RWPE2 (cell line): ENCODE data around the gene RGS6.

Source experiments
- ATAC-seq: fragments of 200-7000 bp; cut with Tn5 transposase; 3 replicates; pipeline ENCODE4 v1.9.1; 2021; ENCODE audit warnings: low read depth
- DNase-seq: peaks from one replicate; pipeline ENCODE4 v3.0.0-alpha.2; 2020; ENCODE audit warnings: low spot score
- H3K27ac ChIP-seq: fragments of 450-650 bp; 2 replicates; pipeline ENCODE4 v1.5.1; 2017; ENCODE audit warnings: mild to moderate bottlenecking; ENCODE audit not compliant: poor library complexity, severe bottlenecking
- H3K27me3 ChIP-seq: fragments of 250-450 bp; sonication (Bioruptor Pico); 2 replicates; pipeline ENCODE4 v1.5.1; 2021; ENCODE audit warnings: mild to moderate bottlenecking, moderate library complexity; ENCODE audit not compliant: insufficient read depth, poor library complexity, severe bottlenecking
- H3K36me3 ChIP-seq: fragments of 250-450 bp; sonication (Bioruptor Pico); 2 replicates; pipeline ENCODE4 v1.5.1; 2020; ENCODE audit warnings: low read depth, mild to moderate bottlenecking, moderate library complexity
- H3K4me1 ChIP-seq: fragments of 250-450 bp; sonication (Bioruptor Pico); 2 replicates; pipeline ENCODE4 v1.5.1; 2021; ENCODE audit warnings: mild to moderate bottlenecking, moderate library complexity; ENCODE audit not compliant: insufficient read depth, poor library complexity, severe bottlenecking
- H3K4me3 ChIP-seq: fragments of 250-450 bp; sonication (Bioruptor Pico); 2 replicates; pipeline ENCODE4 v1.5.1; 2021; ENCODE audit warnings: mild to moderate bottlenecking, moderate library complexity; ENCODE audit not compliant: severe bottlenecking
- H3K9me3 ChIP-seq: fragments of 250-450 bp; sonication (Bioruptor Pico); 2 replicates; pipeline ENCODE4 v1.5.1; 2021; ENCODE audit warnings: mild to moderate bottlenecking, moderate library complexity; ENCODE audit not compliant: severe bottlenecking
- TF ChIP-seq, protein P1 (sequence below): fragments of 450-650 bp; IDR thresholded peaks from one replicate; pipeline ENCODE4 v1.5.1; 2017; ENCODE audit warnings: mild to moderate bottlenecking, moderate library complexity; ENCODE audit not compliant: poor library complexity, severe bottlenecking

RGS6 gene

DNA sequence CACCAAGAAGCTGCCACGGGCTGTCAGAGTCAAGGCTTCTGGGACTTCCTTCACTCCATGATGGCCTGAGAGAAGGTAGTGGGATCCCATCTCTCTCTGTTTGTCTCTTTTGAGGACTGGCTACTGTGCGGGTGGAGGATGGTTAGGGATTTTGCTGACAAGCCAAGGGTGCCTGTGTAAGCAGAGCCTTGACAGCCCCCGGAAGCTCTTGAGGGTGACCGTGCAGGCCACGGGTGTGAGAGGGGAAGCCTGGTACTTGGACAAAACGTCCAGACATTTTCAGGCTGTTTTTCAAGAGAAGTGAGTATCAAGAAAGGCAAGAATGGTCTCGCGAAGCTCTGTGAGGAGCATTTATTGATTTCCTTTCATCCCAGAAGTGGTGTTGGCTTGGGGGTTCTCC is 609.3 kb downstream of the RGS6 start:
- no peak for ATAC-seq

DNA sequence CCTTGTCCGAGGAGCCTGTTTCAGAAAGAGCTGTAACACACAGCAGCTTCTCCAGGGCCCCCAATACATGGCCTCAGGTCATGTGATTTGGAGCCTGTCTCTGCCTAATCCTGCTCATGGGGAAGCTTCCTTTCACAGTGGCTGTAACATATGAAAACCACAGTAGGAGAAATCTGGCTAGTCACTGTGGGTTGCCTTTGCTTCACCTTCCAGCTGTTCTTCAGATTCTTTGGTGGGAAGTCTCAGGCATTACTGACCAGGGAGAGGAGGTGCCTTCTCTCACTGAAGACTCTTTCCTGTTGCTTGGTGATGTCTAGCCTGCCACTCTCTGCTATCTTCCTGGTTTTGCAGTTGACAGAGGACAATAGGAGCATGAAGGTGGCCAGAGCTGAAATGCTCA is 611.1 kb downstream of the RGS6 start:
- Histone ChIP-seq H3K9me3 (no peaks in the 10 kb centered on the region), H3K4me3 (no peak overlapping the region), H3K27ac (no peak overlapping the region), H3K4me1 (peaks cover 12% of the 10 kb centered on the region), H3K36me3 (no peaks in the 10 kb centered on the region), H3K27me3 (no peaks in the 10 kb centered on the region)
- no peak for ATAC-seq
- no peak for DNase-seq
- TF ChIP-seq, protein P1, sequence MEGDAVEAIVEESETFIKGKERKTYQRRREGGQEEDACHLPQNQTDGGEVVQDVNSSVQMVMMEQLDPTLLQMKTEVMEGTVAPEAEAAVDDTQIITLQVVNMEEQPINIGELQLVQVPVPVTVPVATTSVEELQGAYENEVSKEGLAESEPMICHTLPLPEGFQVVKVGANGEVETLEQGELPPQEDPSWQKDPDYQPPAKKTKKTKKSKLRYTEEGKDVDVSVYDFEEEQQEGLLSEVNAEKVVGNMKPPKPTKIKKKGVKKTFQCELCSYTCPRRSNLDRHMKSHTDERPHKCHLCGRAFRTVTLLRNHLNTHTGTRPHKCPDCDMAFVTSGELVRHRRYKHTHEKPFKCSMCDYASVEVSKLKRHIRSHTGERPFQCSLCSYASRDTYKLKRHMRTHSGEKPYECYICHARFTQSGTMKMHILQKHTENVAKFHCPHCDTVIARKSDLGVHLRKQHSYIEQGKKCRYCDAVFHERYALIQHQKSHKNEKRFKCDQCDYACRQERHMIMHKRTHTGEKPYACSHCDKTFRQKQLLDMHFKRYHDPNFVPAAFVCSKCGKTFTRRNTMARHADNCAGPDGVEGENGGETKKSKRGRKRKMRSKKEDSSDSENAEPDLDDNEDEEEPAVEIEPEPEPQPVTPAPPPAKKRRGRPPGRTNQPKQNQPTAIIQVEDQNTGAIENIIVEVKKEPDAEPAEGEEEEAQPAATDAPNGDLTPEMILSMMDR: no peak

More for the DNA sequence above, 609.3 kb downstream of the RGS6 start:
- no peaks in the 10 kb centered on the region for H3K36me3 ChIP-seq
- TF ChIP-seq, protein P1: no peak
- no peaks in the 10 kb centered on the region for H3K27me3 ChIP-seq
- H3K4me1 ChIP-seq: peaks cover 12% of the 10 kb centered on the region
- DNase-seq: no peak
- no peak overlapping the region for H3K4me3 ChIP-seq
- no peaks in the 10 kb centered on the region for H3K9me3 ChIP-seq
- H3K27ac ChIP-seq: no peak overlapping the region

DNA sequence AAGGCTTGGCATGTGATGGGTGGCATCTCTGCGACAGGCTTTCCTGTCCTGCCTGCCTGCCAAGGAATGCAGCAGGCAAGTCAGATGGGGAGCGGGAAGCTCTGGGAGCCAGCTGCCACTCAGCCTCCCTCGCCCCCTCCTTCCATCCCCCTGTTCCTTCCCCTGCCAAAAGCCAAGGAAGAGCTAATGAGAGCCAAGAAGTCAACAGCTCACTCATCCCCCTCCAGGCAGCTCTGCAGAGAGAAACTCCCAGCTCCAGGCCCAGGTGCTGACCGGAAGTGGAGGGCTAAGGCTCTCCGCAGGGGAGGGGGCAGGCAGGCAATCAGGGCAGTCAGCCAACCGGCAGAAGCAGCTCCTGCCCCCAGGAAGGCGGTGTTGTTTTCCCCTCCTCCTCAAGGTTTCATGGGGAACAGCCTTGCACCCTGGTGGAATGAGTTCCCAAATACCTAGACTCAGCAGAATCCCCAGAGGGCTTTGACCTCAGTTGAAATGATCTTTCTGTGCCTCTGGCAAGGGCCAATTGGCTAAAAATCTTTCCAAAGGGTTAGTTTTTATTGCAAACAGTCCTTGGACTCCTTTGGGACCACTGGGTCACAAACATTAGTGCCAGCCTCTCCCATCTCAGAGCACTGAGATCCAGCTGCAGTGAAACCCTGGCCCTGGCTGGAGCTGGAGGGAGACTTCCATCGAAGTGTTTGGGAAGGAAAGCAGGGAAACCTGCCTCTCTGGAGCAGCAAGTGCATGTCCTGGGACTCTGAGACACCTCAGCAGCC is 612.6 kb downstream of the RGS6 start:
- Histone ChIP-seq H3K9me3 (no peaks in the 10 kb centered on the region), H3K36me3 (no peaks in the 10 kb centered on the region), H3K27ac (peak overlapping the region; percentile 12), H3K27me3 (no peaks in the 10 kb centered on the region), H3K4me1 (peaks cover 12% of the 10 kb centered on the region), H3K4me3 (no peak overlapping the region)
- ATAC-seq: no peak; the same call in 2 of the 3 replicates
- DNase-seq: no peak
- TF ChIP-seq, protein P1: no peak

DNA sequence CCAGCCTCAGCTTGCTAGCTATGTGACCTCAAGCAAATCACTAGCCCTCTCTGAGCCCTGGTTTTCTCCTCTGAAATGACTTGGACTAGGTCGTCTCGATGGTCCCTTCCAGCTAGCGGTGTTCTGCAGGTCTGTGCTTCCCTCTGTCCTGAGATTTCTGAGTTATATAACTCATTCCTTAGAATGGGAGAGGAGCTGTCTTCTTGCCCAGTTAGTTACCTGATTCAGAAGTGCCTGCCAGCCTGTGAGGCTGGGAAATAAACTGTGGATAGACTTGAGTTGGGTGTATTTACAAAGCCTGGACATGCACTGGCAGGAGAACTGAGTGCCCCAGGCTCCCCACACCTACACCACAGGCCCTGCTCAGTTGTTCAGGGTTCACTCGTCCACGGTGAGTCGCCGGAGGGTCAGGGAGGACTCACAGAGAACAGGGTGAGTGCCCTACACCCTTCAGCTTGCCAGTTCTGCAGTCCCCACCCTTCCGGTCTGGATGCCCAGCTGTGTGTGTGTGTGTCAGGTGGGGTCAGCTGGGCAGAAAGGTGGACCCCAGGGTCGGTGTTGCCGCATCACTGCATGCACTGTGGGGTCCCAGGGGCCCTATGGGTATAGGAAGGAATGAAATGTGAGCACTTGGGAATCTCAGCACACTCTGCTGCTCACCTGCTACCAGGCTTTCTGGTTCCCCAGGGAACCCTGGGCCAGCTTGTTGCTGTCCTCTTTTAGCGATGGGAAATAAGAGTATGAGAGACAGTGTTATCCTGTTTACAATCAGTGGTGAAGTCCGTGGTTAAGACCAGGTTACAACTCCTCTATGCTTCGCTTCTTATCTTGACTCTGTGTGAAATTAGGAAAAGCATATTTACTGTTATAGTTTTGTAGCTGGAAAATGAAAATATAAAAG is 613.4 kb downstream of the RGS6 start:
- peak; percentile 80 for ATAC-seq
- peak overlapping the region; percentile 12 for H3K27ac ChIP-seq
- H3K27me3 ChIP-seq: no peaks in the 10 kb centered on the region
- H3K36me3 ChIP-seq: no peaks in the 10 kb centered on the region
- TF ChIP-seq, protein P1: peak; percentile 41
- H3K4me3 ChIP-seq: no peak overlapping the region
- peaks cover 12% of the 10 kb centered on the region for H3K4me1 ChIP-seq
- H3K9me3 ChIP-seq: no peaks in the 10 kb centered on the region
- DNase-seq: no peak
